ENCODE data around the gene KAZN. TPM values are rescaled to one million over a fixed set of nuclear protein-coding genes. Genes with fewer than 3 reads are reported as not detected.

KAZN gene
- total and polyA plus RNA-seq, 12 donors, result 1.1 to 6.5 (median 1.9) TPM

DNA sequence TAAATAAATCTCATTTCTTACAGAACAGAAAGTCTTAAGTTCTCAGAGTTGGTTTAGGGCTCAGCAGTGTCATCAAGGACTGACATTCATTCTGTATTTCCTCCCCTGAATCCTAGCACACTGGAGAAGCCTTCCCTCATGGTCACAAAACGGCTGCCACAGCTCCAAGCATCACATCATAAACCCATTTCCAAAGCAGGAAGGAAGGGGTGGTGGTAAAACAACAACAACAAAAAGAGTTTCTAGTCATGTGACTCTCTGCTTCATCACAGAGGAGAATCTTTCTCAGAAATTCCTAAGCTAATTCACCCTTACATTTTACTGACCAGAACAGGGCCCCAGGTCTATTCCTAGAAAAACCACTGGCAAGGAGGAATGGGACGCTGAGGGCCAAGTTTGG, 210.3 kb downstream of the KAZN start:
- no peaks in the 10 kb centered on the region for H3K4me1 ChIP-seq
- 78 to 84% methylated on average over 2 of the region's 2 CpGs for WGBS, 2 donors
- no peak overlapping the region for H3K4me3 ChIP-seq
- H3K9me3 ChIP-seq, result peaks cover 0 to 38% (median 18%) of the 10 kb centered on the region in 11 donors
- no peaks in the 10 kb centered on the region for H3K36me3 ChIP-seq
- intact Hi-C loops (cut with DNase I), result no loop called here
- H3K27me3 ChIP-seq, result peaks cover 0 to 14% (median 0%) of the 10 kb centered on the region in 7 donors
- DNase-seq, result no peak
- TF ChIP-seq, protein P1, sequence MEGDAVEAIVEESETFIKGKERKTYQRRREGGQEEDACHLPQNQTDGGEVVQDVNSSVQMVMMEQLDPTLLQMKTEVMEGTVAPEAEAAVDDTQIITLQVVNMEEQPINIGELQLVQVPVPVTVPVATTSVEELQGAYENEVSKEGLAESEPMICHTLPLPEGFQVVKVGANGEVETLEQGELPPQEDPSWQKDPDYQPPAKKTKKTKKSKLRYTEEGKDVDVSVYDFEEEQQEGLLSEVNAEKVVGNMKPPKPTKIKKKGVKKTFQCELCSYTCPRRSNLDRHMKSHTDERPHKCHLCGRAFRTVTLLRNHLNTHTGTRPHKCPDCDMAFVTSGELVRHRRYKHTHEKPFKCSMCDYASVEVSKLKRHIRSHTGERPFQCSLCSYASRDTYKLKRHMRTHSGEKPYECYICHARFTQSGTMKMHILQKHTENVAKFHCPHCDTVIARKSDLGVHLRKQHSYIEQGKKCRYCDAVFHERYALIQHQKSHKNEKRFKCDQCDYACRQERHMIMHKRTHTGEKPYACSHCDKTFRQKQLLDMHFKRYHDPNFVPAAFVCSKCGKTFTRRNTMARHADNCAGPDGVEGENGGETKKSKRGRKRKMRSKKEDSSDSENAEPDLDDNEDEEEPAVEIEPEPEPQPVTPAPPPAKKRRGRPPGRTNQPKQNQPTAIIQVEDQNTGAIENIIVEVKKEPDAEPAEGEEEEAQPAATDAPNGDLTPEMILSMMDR (IDR thresholded peaks at IDR 0.05), result no peak
- no peak overlapping the region for H3K27ac ChIP-seq
- no peak for ATAC-seq

DNA sequence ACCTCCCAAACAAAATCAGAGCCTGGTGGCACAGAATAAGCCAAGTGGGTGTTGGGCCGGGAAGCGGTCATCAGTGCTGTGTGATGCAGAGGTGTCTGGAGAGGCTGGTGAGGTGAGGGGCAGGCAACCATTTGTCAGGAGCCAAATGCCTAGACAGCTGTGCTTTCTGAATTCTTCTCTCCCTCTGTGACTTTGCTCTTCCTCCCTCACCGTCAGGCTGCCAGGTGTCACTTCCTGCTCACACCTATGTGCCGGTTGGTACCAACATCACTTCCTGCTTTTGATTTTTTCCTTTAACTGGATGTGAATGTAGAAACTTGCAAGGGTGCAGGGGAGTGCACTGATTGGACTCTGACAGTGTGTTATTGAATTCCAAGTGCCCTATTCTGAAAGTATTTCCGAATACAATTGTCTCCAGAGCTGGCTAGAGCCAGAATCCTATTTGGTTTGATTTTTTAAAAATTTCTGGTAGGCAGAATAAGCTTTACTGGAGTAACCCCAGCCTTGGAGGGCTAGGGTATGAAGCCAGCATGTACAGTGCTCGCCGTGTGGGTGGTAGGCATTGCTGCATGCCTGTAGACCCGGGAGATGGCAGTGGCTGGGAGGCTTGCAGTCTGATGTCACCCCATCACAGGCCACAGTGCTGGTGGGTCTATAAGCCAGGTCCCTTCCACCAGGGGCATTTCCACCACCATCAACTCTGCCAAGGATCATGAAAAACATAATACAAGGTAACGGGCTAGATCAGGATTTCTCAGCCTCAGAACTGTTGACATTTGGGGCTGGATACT, 210.9 kb downstream of the KAZN start:
- H3K36me3 ChIP-seq, result no peaks in the 10 kb centered on the region
- peaks cover 0 to 38% (median 18%) of the 10 kb centered on the region in 11 donors for H3K9me3 ChIP-seq
- H3K4me1 ChIP-seq, result no peaks in the 10 kb centered on the region
- intact Hi-C loops (cut with DNase I), result no loop called here
- 84% methylated on average over 9 of the region's 9 CpGs for WGBS, 2 donors
- ATAC-seq, result no peak
- peaks cover 0 to 7% (median 0%) of the 10 kb centered on the region in 7 donors for H3K27me3 ChIP-seq
- H3K27ac ChIP-seq, result no peak overlapping the region
- TF ChIP-seq, protein P1 (IDR thresholded peaks at IDR 0.05), result no peak
- DNase-seq, result no peak
- H3K4me3 ChIP-seq, result no peak overlapping the region

DNA sequence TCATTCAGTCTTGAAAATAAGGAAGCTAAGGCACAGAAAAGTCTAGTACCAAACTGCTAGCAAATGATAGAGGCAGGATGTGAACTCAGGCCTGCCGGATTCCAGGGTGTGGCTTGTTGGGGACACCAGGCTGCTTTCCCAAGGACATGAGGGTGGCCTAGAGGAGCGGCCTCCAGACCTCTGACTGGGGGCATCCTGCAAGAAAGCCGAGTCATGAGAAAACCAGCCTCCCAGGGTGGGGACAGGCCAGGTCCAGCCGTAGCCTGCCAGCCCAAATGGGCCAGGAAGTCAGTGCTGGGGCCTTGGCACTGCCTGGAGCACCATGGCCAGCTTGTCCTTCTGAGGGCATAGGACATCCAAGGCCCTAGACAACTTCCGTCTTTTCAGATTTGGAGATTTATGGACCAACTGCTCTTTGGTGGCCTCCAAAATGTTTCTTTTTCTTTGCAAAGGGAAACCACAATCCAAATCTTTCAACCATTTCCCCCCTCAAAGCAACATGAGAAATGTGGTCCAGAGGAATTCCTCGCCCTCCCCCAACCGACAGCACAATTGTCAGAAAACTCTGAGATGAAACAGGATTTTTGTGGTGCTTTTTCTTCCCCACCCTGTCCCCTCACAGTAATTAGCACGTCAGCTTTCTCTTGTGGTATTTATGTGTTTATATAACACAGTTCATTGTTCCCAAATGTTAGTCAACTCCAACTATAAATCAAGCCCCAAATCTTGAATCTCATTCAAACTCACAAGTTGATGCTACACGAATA, 212.3 kb downstream of the KAZN start:
- H3K27ac ChIP-seq, result no peak overlapping the region
- WGBS, 2 donors, result 72 to 75% methylated on average over 9 of the region's 9 CpGs

DNA sequence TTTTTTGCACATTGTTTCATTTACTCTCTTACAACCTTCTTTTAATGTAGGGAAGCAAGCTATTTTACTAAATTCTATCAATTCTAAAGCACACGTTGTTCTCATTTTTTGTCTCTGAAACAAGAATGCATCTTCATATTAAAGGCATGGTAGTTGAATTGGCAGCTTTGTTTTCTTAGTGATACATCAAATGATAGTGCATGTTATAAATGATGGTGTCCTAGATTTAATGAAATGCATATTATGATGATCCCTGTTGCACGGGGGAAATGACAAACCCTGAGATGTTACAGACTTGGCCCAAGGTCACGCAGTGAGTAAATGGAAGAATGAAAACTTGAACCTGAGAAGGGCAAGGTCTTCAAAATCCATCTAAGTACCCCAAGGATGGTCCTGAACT, 213.1 kb downstream of the KAZN start:
- no peak overlapping the region for H3K27ac ChIP-seq
- WGBS, 2 donors, result 63 to 73% methylated on average over 3 of the region's 3 CpGs
- DNase-seq (no peak), ATAC-seq (no peak)
- no peak overlapping the region for H3K4me3 ChIP-seq
- intact Hi-C loops (cut with DNase I), result loop anchor here in 1 of 10 donors (2.0 kb wide), 1 partner anchor 71 kb away; no protein-coding TSS in a partner anchor
- peaks cover 0 to 26% (median 11%) of the 10 kb centered on the region in 11 donors for H3K9me3 ChIP-seq
- TF ChIP-seq, protein P1 (IDR thresholded peaks at IDR 0.05), result no peak
- H3K4me1 ChIP-seq, result peaks cover 0 to 9% (median 0%) of the 10 kb centered on the region in 9 donors
- H3K27me3 ChIP-seq, result peaks cover 0 to 4% (median 0%) of the 10 kb centered on the region in 7 donors
- no peaks in the 10 kb centered on the region for H3K36me3 ChIP-seq

More for the DNA sequence above, 212.3 kb downstream of the KAZN start:
- H3K27me3 ChIP-seq, result peaks cover 0 to 4% (median 0%) of the 10 kb centered on the region in 7 donors
- intact Hi-C loops (cut with DNase I), result loop anchor here in 1 of 10 donors (2.0 kb wide), 1 partner anchor 72 kb away; no protein-coding TSS in a partner anchor
- TF ChIP-seq, protein P1 (IDR thresholded peaks at IDR 0.05), result no peak
- H3K4me1 ChIP-seq, result peaks cover 0 to 9% (median 0%) of the 10 kb centered on the region in 9 donors
- no peaks in the 10 kb centered on the region for H3K36me3 ChIP-seq
- ATAC-seq (no peak), DNase-seq (no peak)
- no peak overlapping the region for H3K4me3 ChIP-seq
- H3K9me3 ChIP-seq, result peaks cover 0 to 31% (median 18%) of the 10 kb centered on the region in 11 donors
